ENCODE results near the gene GRIK3. TPM values are rescaled to one million over a fixed set of nuclear protein-coding genes. Genes with fewer than 3 reads are reported as not detected.

Gene GRIK3
- total RNA-seq, 1 donor from 2014 or later: 0.59 TPM

GRCh38 chr1:36975642-36976041 lies 58.7 kb downstream of the GRIK3 start:
- no peak for DNase-seq

DNA sequence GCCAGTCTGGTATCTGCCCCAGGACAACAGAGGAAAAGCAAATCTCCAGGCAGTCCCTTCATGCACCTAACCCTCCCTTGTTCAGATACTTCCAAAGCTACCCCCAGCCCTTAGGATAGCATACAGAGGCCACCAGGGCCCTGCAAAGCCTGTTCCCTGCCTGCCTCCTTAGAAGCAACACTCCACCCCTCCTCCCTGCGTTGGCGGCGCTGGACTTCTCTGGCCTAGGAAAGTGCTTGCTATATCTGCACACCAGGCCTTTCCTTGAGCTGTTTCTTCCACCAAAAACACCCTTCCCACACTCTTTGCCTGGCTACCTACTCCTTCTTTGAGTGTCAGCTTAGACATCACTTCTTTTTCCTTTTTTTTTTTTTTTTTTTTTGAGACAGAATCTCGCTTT lies 61.3 kb downstream of the GRIK3 start:
- DNase-seq: no peak

DNA sequence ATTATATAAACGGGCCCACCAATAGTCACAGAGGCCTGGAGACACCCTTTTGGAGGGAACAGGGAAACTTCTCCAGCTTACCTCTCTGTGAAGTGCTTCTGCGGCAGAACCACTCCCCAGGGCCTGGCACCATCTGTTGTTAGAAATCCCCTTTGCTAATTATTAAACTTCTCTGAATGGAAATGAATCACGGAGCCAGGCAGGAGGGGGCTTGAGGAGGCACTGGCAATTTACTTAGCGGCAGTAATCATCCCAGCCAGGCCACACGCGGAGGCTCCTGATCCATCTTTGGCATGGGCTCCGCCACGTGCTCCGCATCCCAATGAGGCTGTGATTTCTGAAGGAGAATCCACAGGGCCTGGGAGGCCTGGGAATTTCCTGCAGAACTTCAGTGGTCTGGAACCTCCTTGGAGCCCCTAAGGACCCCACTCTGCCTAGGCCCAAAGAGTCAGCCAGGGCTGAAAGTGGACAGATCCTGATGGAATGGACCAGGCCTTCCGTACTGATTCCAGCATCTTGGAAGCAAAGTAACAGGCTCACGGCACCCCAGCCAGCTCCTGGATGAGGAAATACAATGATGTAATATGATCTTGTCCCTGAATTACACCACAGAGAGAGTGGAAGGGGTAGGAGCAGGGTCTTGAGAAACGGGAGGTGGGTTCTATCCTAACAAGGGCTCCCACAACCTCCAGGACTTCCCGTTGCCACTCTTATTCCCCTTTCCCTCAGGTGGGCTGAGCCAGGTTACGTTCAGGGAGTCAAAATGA lies 62.3 kb downstream of the GRIK3 start:
- DNase-seq: no peak

DNA sequence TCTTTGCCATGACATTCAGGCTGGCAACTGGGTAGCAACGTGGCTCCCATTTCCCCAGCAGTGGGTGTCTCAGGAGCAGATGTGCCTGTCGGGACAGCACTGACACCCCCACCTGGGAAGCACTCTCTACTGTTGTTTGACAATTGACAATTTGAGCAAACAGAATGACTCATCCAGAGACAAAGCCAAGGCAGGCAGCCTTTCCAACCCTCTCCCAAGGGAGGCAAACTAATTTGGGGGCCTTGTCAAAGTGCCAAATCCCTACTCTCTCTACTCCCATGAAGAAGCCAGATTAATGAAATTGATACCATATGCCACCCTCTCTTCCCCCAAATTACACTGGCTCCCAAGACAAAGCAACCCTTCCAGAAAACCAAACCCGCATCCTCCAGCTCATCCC lies 65.6 kb downstream of the GRIK3 start:
- no peak for DNase-seq

DNA sequence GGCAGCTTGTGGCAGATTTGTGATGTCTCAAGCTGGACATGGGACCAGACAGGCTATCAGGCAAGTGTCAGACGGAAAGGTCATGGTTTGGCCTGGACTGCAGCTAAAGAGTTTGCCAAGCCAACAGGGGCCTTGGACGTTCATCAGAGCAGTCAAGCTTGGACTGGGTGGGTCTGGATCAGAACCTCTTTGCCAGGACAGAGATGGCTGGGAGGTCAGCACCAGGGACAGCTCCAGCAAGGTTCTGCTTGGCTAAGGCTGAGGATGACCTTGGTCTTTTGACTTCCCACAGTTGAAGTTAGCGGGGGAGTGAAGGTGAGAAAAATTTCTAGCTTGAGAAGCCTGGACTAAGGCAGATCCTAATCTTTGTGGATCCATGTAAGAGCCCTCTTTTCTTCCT lies 68.1 kb downstream of the GRIK3 start:
- DNase-seq: no peak

DNA sequence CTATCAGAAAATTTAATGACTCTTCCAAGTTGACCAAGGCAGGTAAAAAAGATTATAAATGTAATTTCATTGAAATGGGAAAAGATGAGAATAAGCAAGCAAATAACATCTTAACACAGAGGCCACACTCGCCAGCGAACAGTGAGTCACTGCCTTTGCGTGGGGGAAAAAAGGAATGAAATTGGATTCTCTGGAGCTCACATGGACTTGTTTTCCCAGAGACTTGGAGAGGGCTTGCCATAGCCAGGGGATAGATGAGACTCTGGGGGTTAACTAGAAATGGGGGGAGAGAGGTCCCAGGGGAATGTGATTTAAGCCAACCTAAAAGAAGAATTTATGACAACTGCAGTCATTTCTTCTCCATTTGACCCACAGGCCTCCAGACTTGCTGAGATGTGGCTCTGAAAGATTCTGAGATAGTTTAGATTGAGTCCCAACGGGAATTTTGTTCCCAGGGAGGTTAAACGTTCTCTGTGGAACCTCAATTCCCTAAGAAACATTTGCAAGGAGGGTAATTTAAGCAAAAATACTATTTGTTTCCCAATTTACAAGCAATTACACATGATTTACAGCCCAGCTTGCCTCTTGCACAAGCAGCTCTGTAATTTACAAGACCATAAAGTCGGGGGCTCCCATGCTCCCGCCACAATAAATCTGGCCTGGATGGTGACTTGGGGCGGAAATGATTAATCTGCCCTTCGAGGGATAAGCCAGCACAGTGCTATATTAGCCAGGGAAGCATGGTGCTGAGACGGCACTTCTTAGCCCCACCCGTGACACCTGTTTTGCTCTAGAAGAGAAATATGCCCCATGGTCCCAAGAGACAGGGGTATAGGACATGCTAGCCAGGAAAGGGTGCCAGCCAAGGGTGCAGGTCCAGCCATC lies 68.8 kb downstream of the GRIK3 start:
- no peak for DNase-seq

GRCh38 chr1:36964830-36965229 lies 69.5 kb downstream of the GRIK3 start:
- DNase-seq: no peak

DNA sequence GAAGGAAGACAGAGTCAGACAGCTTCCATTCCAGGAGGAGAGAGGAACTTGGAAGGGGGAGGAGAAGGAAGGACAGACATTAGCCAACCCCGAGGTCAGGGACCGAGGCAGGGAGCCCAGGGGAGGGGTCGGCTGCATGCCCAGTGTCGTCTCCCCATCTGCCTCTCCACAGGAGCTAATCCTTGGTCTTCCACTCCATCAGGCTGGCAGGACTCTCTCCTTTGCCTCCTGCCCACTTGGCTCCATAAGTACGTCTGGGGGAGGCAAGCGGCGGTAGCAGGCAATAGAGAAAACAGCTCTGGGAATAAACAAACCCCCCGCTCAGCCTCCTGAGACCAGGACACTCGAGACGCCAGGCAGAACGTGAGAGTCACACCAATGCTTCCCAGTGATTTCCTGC lies 71.3 kb downstream of the GRIK3 start:
- no peak for DNase-seq

- DNase-seq: no peak
Measured at GRCh38 chr1:36961062-36961615, 73.2 kb downstream of the GRIK3 start.

GRCh38 chr1:36956570-36956969 lies 77.7 kb downstream of the GRIK3 start:
- no peak for DNase-seq

DNA sequence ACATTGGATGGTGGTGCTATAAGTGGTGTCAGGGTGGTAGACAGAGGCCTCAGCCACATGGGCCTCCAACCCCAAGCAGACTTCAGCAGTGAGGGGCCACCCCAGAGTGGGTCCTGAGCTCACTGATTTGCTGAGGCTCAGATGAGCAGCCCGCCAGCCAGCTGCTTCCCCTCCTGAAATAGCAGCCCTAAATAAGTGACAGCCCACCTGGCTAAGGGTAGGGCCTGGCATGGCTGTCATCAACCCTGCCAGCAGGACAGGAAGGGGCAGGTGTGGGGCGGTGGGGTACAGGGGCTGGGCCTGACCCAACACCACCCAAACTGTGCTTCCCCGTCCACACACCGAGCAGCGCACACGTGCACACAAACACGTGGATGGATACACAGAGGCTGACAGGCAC lies 79.3 kb downstream of the GRIK3 start:
- no peak for DNase-seq

DNA sequence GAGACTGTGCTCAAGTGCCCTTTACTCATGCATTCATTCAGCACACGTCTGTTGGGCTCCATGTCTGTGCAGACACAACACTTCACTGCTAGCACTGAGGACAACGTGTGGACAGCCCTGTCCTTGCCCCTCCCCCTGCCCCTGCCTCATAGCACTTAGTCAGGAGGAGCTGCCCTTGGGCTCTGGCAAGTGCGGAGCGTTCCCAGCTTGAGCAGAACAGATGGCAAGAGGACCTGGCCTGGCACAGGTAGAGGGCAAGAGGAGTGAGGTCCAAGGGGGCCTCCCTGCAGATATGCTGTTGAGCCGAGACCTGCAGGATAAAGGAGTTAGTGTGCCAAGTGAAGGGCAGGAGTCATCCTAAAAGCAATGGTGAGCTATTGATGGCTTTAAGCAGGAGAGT lies 81.3 kb downstream of the GRIK3 start:
- DNase-seq: no peak

DNA sequence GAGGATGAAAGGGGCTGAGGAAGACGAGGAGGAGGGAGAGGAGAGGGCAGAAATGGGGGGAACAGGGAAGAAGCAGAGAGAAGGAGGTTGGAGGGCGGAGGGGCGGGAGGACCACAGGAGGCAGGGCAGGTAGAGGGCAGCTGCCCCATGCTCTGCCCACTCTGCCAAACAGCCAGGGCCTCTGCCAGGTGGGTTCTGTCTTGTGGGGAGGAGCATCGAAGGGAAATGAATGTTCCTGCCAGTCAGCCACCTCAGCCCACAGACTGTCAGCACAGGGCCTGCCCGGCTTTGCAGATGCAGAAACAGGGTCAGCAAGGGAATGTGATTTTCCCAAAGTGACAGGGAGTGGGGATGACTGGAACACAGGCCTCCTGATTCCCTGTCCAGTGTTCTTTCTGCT lies 82.6 kb downstream of the GRIK3 start:
- no peak for DNase-seq

DNA sequence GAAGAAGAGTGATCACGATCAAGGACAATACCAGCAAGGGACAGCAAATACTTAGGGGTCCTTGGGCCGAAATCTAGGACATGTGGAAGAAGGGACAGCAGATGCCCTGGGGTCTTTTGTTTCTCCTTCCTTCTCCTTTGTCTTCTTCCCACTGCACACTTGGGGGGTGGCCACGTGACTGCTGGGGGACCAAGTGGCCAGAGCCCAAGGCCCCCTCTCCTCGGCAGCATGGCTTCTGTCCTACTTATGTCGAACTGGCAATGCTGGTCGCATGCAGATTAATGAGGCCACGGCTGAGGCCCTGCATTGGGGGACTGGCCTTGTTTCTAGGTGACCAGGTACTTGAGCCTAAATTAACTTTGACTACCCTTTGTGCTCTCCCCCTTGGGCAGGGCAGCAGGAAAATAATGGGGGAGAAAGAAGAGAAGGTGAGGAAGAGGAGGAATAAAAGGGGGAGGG lies 83.0 kb downstream of the GRIK3 start:
- no peak for DNase-seq

DNA sequence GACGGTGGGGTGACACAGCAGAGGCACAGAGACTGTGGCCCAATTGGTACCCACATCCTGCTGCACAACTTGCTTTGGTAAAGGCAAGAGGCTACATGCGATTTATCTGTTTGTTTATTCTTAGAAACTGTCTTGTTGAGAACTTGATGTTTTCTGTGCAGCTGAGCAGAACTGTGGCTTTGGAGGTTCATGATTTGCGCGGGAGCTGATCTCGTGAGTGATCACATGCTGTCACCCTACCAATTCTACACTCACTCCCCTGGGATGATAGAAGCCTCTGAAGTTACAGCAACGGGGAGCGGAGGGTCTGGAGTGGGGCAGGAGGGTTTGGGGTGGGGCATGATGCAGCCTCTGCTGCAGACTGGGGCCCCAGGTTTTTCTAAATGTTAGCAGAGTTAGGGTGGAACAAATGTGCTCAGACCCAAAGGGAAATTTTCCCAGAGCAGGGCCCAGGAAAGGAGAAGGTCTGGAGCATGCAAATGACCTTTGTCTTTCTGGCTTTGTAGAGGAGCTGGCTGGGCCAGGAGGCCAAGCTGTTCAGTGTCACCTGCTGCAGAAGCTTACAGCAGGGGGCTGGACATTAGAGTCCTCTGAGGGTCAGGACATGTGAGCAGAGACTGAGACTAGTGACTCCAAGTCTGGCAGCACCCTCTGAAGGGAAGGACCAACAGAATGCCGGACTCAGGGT lies 83.6 kb downstream of the GRIK3 start:
- DNase-seq: no peak

GRCh38 chr1:36948606-36949005 lies 85.7 kb downstream of the GRIK3 start:
- DNase-seq: no peak

DNA sequence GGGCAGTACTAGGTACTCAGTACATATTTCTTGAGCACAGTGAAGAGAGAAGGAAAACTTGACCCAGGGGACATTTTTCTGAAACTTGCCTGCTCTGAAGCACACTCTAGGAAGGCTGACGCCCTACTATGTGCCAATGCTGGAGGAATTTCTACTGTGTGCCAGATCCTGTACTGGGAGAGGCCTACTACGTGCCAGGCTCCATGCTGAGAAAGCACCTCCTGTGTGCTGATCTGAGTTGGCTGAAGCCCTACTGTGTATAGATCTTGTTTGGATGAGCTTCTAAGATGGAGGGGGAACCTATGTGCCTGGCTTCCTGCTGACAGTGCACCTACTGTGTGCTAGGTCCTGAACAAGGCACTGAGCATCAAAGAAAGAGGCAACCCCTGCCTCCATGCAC lies 86.2 kb downstream of the GRIK3 start:
- no peak for DNase-seq

GRCh38 chr1:36947384-36947783 lies 86.9 kb downstream of the GRIK3 start:
- DNase-seq: no peak

DNA sequence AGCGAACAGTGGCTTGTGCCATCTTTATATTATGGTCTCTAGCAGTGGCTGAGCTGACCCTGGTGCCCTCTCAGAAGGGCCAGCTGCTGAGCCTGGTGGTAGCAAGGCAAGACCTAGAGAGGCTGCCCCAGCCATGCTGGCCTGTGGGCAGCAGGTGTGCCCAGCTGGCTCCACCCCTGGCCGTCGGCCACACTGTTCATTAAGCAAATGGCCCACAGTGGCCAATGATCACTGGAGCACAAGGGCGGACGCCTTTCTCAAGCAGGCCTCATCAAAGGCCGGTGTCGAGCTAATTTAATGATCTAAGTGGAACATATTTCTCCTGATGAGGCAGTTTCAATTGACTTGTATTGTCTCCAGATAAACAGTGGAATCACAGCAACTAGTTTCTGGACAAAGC lies 89.4 kb downstream of the GRIK3 start:
- no peak for DNase-seq

DNA sequence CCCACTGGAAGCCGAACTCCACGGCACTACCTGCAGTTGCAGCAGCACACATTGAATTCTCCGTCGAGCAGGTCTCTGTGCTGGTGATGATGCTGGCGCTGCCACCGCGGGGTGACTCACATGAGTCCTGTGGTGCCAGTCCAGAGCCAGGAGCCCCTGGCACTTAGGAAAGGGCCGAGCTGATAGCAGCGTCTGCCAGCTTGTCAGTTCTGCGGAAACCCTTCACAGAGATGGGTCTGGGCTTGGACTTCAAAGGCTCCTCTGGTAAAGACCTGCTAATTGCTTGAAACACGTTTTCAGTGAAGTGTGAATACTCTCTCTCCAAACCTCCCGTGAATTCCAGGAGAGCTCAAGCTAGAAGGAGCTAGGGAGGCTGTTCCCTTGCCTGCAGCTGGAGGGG lies 92.2 kb downstream of the GRIK3 start:
- no peak for DNase-seq

DNA sequence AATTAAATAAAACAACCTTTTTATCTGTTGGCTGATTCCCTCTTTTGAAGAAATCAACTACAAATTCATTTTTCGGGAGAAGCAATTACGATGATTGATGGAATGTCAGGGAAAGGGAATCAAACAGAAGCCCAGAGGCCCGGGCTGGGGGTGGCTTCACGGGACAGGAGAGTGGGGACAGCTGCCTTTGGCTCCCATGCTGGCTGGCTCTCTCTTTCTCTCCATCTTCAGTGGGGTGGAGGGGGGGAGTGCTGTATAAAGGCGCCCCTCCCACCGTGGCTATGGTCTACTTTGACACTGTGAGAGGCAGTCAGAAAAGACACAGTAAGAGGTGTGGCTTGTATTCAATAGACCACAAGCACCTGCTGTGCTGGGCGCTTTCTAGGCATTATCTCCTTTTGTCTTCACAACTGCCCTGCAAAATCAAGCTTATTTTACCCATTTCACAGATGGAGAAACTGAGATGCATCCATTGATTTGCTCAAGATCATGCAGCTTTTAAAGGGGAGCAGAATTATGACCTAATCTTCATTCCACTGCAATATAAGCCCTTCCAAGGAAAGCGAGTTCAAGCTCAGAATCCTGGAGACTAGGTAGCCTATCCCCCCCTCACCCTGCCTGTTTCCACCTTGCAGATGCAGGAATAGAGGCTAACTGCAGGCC lies 92.9 kb downstream of the GRIK3 start:
- no peak for DNase-seq

- DNase-seq: no peak
Measured at GRCh38 chr1:36938819-36939218, 95.5 kb downstream of the GRIK3 start.

Measured in skin of body (tissue), 2 donors.